SU-DHL-6 (cell line): ENCODE measurements around the gene SLC1A1.

Experiments
- CTCF ChIP-seq: fragments of 200-600 bp; sonication (generic); IDR thresholded peaks from one replicate; pipeline ENCODE4 v1.5.1; 2017; ENCODE audit warnings: antibody characterized with exemption, mild to moderate bottlenecking, low read length, moderate library complexity; ENCODE audit not compliant: insufficient read depth, poor library complexity, severe bottlenecking
- EZH2phosphoT487 ChIP-seq: fragments of 200-600 bp; sonication (generic), shearing (Covaris generic); conservative IDR thresholded peaks from 2 replicates; pipeline ENCODE4 v1.6.1; 2018; ENCODE audit warnings: mild to moderate bottlenecking, antibody characterized with exemption, low read length, moderate library complexity, mixed read lengths

DNA sequence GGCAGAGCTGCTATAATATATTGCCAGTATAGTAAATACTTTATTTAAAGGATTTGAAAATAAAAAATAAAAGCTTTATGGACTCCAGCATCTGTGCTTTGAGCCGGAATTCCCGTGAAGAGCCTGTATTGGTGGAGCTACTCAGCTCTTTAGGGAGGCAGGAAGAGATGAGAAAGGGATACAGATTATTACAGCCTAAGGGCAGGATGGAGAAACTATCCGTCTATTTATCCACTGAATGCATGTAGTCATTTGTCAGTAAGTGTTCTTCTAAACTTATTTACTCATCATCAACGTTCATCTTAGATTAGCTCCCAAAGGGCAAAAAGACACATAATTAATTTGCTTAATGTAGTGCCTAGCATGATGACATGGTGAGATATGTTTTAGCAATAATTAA, 48.4 kb downstream of the SLC1A1 start:
- TF ChIP-seq CTCF: no peak
- TF ChIP-seq EZH2phosphoT487: no peak
